RWPE2 (cell line): ENCODE measurements around the gene PRPF19.

Experiments used
- ATAC-seq: fragments of 200-7000 bp; cut with Tn5 transposase; 3 replicates; pipeline ENCODE4 v1.9.1; 2021; ENCODE audit warnings: low read depth
- DNase-seq: peaks from one replicate; pipeline ENCODE4 v3.0.0-alpha.2; 2020; ENCODE audit warnings: low spot score
- H3K27ac ChIP-seq: fragments of 450-650 bp; 2 replicates; pipeline ENCODE4 v1.5.1; 2017; ENCODE audit warnings: mild to moderate bottlenecking; ENCODE audit not compliant: poor library complexity, severe bottlenecking
- H3K27me3 ChIP-seq: fragments of 250-450 bp; sonication (Bioruptor Pico); 2 replicates; pipeline ENCODE4 v1.5.1; 2021; ENCODE audit warnings: mild to moderate bottlenecking, moderate library complexity; ENCODE audit not compliant: insufficient read depth, poor library complexity, severe bottlenecking
- H3K36me3 ChIP-seq: fragments of 250-450 bp; sonication (Bioruptor Pico); 2 replicates; pipeline ENCODE4 v1.5.1; 2020; ENCODE audit warnings: low read depth, mild to moderate bottlenecking, moderate library complexity
- H3K4me1 ChIP-seq: fragments of 250-450 bp; sonication (Bioruptor Pico); 2 replicates; pipeline ENCODE4 v1.5.1; 2021; ENCODE audit warnings: mild to moderate bottlenecking, moderate library complexity; ENCODE audit not compliant: insufficient read depth, poor library complexity, severe bottlenecking
- H3K4me3 ChIP-seq: fragments of 250-450 bp; sonication (Bioruptor Pico); 2 replicates; pipeline ENCODE4 v1.5.1; 2021; ENCODE audit warnings: mild to moderate bottlenecking, moderate library complexity; ENCODE audit not compliant: severe bottlenecking
- H3K9me3 ChIP-seq: fragments of 250-450 bp; sonication (Bioruptor Pico); 2 replicates; pipeline ENCODE4 v1.5.1; 2021; ENCODE audit warnings: mild to moderate bottlenecking, moderate library complexity; ENCODE audit not compliant: severe bottlenecking
- TF ChIP-seq, protein P1 (sequence below): fragments of 450-650 bp; IDR thresholded peaks from one replicate; pipeline ENCODE4 v1.5.1; 2017; ENCODE audit warnings: mild to moderate bottlenecking, moderate library complexity; ENCODE audit not compliant: poor library complexity, severe bottlenecking

Gene PRPF19

DNA sequence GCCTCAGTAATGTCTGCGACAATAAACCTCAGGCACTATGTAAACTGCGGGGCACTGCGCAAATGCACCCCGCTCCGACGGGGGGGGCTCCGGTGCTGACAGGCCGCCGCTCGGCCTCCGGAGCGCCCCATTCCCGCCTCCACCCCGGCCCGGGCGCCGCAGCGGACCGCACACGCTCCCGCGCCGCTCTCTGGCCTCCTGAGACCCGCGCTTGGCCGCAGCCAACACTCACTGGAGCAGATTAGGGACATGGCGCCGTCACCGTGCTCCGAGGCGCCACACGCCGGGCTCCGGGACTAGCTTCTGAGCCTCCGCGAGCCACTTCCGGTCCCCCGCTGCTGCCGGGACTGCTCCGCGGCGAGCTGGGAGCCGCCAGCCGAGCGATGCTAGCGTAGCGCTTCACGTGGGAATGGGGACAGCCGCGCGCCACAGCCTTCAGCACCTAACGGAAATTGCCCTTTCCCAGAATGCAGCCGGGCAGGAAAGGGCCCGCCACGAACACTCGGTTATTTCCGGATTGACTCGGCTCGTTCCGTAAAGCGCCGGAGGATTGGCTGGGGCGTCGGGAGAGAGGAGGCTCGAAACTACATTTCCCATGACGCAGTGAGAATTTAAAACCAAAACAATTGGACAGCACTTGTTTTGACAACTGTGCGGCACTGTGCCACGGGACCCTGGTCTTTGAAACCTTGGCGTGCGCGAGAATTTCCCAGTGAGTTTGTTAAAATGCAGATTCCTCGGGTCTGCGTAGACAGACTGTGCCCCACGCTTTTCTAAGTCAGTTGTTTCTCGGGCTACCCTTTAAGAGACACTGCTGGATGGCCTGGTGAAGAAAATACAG is at the start of gene PRPF19:
TSS of gene PRPF19 (minus strand) at position 454 of the 841 bp plus-strand sequence. CDS start at position 251, 203 bp downstream.
- ATAC-seq (peak; percentile 92), DNase-seq (peak; percentile 89)
- peaks cover 39% of the 10 kb centered on the region for H3K36me3 ChIP-seq
- TF ChIP-seq, protein P1, sequence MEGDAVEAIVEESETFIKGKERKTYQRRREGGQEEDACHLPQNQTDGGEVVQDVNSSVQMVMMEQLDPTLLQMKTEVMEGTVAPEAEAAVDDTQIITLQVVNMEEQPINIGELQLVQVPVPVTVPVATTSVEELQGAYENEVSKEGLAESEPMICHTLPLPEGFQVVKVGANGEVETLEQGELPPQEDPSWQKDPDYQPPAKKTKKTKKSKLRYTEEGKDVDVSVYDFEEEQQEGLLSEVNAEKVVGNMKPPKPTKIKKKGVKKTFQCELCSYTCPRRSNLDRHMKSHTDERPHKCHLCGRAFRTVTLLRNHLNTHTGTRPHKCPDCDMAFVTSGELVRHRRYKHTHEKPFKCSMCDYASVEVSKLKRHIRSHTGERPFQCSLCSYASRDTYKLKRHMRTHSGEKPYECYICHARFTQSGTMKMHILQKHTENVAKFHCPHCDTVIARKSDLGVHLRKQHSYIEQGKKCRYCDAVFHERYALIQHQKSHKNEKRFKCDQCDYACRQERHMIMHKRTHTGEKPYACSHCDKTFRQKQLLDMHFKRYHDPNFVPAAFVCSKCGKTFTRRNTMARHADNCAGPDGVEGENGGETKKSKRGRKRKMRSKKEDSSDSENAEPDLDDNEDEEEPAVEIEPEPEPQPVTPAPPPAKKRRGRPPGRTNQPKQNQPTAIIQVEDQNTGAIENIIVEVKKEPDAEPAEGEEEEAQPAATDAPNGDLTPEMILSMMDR: no peak
- peaks cover 6% of the 10 kb centered on the region for H3K4me1 ChIP-seq
- H3K4me3 ChIP-seq: peak within 1 kb of the TSS; percentile 94
- no peaks in the 10 kb centered on the region for H3K9me3 ChIP-seq
- peak within 1 kb of the TSS; percentile 83 for H3K27ac ChIP-seq
- H3K27me3 ChIP-seq: no peaks in the 10 kb centered on the region

DNA sequence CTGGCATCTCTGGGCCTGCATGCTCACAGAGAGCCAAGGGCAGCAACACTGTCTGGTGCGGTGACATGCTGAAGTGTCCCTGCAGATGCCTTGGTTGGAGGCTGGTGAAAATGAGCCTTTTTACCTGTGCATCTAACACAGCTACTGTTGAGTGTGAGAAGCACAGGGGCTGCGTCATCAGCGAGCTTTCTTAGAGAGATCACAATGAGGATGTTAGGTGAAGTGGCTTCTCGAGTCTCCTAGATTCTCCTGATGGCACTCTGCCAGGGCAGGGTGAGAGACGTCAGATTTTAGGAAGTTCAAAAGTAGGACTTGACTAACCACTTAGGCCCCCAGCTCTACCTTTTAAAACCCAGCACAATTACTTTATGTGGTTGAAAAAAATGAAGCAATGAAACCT is 49.2 kb upstream of the PRPF19 start:
- ATAC-seq (no peak), DNase-seq (no peak)
- Histone ChIP-seq H3K36me3 (no peaks in the 10 kb centered on the region), H3K4me3 (no peak overlapping the region), H3K9me3 (no peaks in the 10 kb centered on the region), H3K27ac (no peak overlapping the region), H3K27me3 (no peaks in the 10 kb centered on the region), H3K4me1 (no peaks in the 10 kb centered on the region)
- TF ChIP-seq, protein P1: no peak

DNA sequence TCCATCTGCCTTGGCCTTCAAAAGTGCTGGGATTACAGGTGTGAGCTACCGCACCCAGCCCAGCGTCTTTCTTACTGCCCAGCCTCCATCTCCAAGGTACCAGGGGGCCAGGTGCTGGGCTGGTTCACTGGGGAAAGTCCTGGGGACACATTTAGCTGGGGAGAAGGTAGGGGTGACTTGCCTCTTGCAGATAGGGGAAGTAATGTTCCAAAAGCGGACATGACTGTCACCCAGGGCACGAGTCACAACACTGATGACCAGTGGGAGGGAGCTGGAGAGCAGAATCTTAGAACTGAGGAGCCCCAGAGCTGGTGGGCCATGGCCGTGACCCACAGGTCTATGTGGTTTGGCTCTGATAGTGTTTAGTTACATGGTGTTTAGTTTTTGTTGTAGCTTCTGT is 48.0 kb upstream of the PRPF19 start:
- DNase-seq (no peak), ATAC-seq (no peak)
- Histone ChIP-seq H3K27ac (no peak overlapping the region), H3K36me3 (no peaks in the 10 kb centered on the region), H3K27me3 (no peaks in the 10 kb centered on the region), H3K9me3 (no peaks in the 10 kb centered on the region), H3K4me3 (no peak overlapping the region), H3K4me1 (no peaks in the 10 kb centered on the region)
- TF ChIP-seq, protein P1: no peak

DNA sequence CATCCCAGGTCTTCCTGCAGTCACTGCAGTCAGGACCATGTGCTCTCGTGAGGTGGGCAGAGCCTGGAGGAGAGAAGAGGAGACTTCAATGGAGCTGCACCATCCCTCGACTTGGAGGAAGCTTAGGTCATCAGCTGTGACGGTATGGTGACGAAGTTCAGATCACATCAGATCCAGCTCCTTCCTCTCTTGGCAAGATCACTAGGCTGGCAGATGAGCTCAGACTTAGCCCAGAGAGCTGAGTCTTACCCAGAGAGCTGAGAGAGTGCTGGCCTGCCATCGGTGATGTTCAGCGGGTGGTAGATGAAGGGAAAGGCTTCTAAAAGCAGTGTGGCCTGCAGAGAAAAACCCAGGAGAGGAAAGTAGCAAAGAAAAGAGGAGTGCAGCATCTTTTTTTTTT is 47.4 kb upstream of the PRPF19 start:
- Histone ChIP-seq H3K4me3 (no peak overlapping the region), H3K9me3 (no peaks in the 10 kb centered on the region), H3K36me3 (no peaks in the 10 kb centered on the region), H3K4me1 (no peaks in the 10 kb centered on the region), H3K27ac (no peak overlapping the region), H3K27me3 (no peaks in the 10 kb centered on the region)
- no peak for DNase-seq
- no peak for ATAC-seq
- TF ChIP-seq, protein P1: no peak

DNA sequence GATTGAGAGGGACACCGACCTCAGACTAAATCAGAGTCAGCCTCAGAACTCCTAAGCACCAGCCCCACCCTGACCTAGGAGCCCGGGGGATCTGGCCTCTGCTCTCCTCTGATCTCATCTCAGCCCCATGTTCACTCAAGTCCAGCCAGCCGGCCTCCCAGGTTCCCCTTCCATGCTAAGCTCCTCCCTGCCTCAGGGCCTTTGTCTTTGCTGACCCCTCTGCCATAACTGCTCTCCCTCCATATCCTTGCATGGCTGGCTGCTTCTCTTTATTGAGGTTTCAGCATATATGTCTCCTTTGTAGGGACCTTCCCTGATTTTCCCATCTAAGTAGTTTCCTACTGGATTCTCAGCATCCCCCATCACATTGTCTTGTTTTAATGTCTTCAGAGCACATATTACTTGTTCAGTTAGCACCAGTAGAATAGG is 46.4 kb upstream of the PRPF19 start:
- Histone ChIP-seq H3K9me3 (no peaks in the 10 kb centered on the region), H3K27me3 (no peaks in the 10 kb centered on the region), H3K4me3 (no peak overlapping the region), H3K36me3 (no peaks in the 10 kb centered on the region), H3K27ac (no peak overlapping the region), H3K4me1 (no peaks in the 10 kb centered on the region)
- DNase-seq (no peak), ATAC-seq (no peak)
- TF ChIP-seq, protein P1: no peak
